HCT116 (cell line): ENCODE results near the gene BPIFB4. TPM values are rescaled to one million over a fixed set of nuclear protein-coding genes. Genes with fewer than 3 reads are reported as not detected.

Experiments
- ATAC-seq: fragments of 200-7000 bp; cut with Tn5 transposase; 2 replicates; pipeline ENCODE4 v1.9.1; 2020; ENCODE audit warnings: mild to moderate bottlenecking, moderate library complexity
- BruUV-seq: library from RNA; stranded (reverse); fragments of 400-500 nt; replicated peaks from 2 replicates; lab custom pipeline; 2021; lab: Mats Ljungman, UMichigan
- CTCF ChIA-PET: fragments of 300-600 bp; sonication (Branson Sonifier 250); formaldehyde crosslinking; loops from one replicate; lab custom pipeline; 2021; ENCODE audit warnings: antibody characterized with exemption; lab: Charles Lee
- POLR2A ChIA-PET: fragments of 300-600, 350-600 bp; sonication (Branson Sonifier 250); formaldehyde crosslinking; loops from one replicate; lab custom pipeline; 2021; ENCODE audit warnings: antibody characterized with exemption; lab: Charles Lee
- RAD21 ChIA-PET, 2 experiments: fragments of 300-600 bp; sonication (Branson Sonifier 250); formaldehyde crosslinking; loops; one replicate each; lab custom pipeline; 2023; ENCODE audit warnings: low total read pairs in 2 of 2; ENCODE audit not compliant: uncharacterized antibody in 2 of 2, unreplicated experiment in 2 of 2, low non-redundant PET in 1 of 2; lab: Charles Lee
- DNase-seq: peaks from one replicate; pipeline ENCODE4 v3.0.0-alpha.2; 2010; ENCODE audit warnings: low read depth, low spot score
- H2AFZ ChIP-seq: fragments of 200-600 bp; shearing (Covaris generic), sonication (generic); 2 replicates; pipeline ENCODE4 v1.6.1; 2017; ENCODE audit warnings: low read depth, mixed run types, mixed read lengths, antibody characterized with exemption, low read length; ENCODE audit not compliant: poor library complexity, severe bottlenecking
- H3K27ac ChIP-seq: 2 replicates; pipeline ENCODE4 v1.5.1; 2012; ENCODE audit warnings: low read depth, low read length
- H3K27me3 ChIP-seq: fragments of 200-600 bp; sonication (generic); 2 replicates; pipeline ENCODE4 v1.6.1; 2016; ENCODE audit warnings: mixed run types, low read length, mixed read lengths; ENCODE audit not compliant: insufficient read depth
- H3K36me3 ChIP-seq, 2 experiments: fragments of 200-500 bp in 1 of 2; fragments of 200-600 bp in 1 of 2; sonication (Bioruptor generic) in 1 of 2; sonication (generic) in 1 of 2; 2 replicates each; pipeline versions ENCODE4 v1.5.1 to v1.6.1; 2014 to 2016; ENCODE audit warnings: low read length in 2 of 2, inconsistent platforms in 1 of 2, mixed read lengths in 1 of 2, mixed run types in 1 of 2; ENCODE audit not compliant: insufficient read depth in 2 of 2, control insufficient read depth in 1 of 2
- H3K4me1 ChIP-seq, 2 experiments: fragments of 200-600 bp in 1 of 2; sonication (generic) in 1 of 2; 2 replicates each; pipeline versions ENCODE4 v1.5.1 to v1.6.1; 2012 to 2017; ENCODE audit warnings: low read length in 2 of 2, inconsistent platforms in 1 of 2, mild to moderate bottlenecking in 1 of 2, mixed read lengths in 1 of 2, mixed run types in 1 of 2, moderate library complexity in 1 of 2; ENCODE audit not compliant: insufficient read depth in 2 of 2, control insufficient read depth in 1 of 2
- H3K4me2 ChIP-seq: fragments of 200-600 bp; sonication (generic); 2 replicates; pipeline ENCODE4 v1.6.1; 2017; ENCODE audit warnings: mixed run types, low read length, mixed read lengths
- H3K4me3 ChIP-seq, 2 experiments: fragments of 200-600 bp in 1 of 2; sonication (generic) in 1 of 2; replicated peaks in 1 of 2; 2 replicates each; pipeline ENCODE4 v1.5.1; 2011 to 2016; ENCODE audit warnings: low read length in 2 of 2, control low read depth in 1 of 2, low read depth in 1 of 2, mild to moderate bottlenecking in 1 of 2, mixed read lengths in 1 of 2, mixed run types in 1 of 2
- H3K79me2 ChIP-seq: fragments of 200-600 bp; sonication (generic); 2 replicates; pipeline ENCODE4 v1.6.1; 2017; ENCODE audit warnings: mild to moderate bottlenecking, mixed run types, low read length, moderate library complexity, mixed read lengths; ENCODE audit not compliant: insufficient read depth
- H3K9ac ChIP-seq: fragments of 200-600 bp; sonication (generic); 2 replicates; pipeline ENCODE4 v1.6.1; 2016; ENCODE audit warnings: low read length, mixed read lengths
- H3K9me2 ChIP-seq: fragments of 200-600 bp; sonication (generic), shearing (Covaris generic); 2 replicates; pipeline ENCODE4 v1.6.1; 2017; ENCODE audit warnings: mixed run types, mild to moderate bottlenecking, moderate library complexity; ENCODE audit not compliant: insufficient read depth
- H3K9me3 ChIP-seq, 2 experiments: fragments of 200-500 bp in 1 of 2; fragments of 200-600 bp in 1 of 2; sonication (Bioruptor generic) in 1 of 2; sonication (generic) in 1 of 2; 2 replicates each; pipeline ENCODE4 v1.6.1; 2014 to 2017; ENCODE audit warnings: low read length in 2 of 2, mixed read lengths in 2 of 2, inconsistent platforms in 1 of 2, low read depth in 1 of 2, mild to moderate bottlenecking in 1 of 2, mixed run types in 1 of 2, moderate library complexity in 1 of 2; ENCODE audit not compliant: control insufficient read depth in 1 of 2, insufficient read depth in 1 of 2
- H4K20me1 ChIP-seq: fragments of 200-600 bp; sonication (generic), shearing (Covaris generic); 2 replicates; pipeline ENCODE4 v1.6.1; 2017; ENCODE audit warnings: mixed run types, mild to moderate bottlenecking, moderate library complexity; ENCODE audit not compliant: insufficient read depth
- CBX3 ChIP-seq: IDR thresholded peaks from 2 replicates; pipeline ENCODE4 v1.6.1; 2012; ENCODE audit warnings: low read depth
- CTCF ChIP-seq, 3 experiments: fragments of 200-600 bp in 1 of 3; sonication (generic) in 1 of 3; IDR thresholded peaks in 2 of 3; conservative IDR thresholded peaks in 1 of 3; 2 replicates each; pipeline ENCODE4 v1.5.1; 2012 to 2017; ENCODE audit warnings: low read depth in 2 of 3, low read length in 2 of 3, antibody characterized with exemption in 1 of 3, borderline replicate concordance in 1 of 3, control low read depth in 1 of 3, mild to moderate bottlenecking in 1 of 3, mixed read lengths in 1 of 3, mixed run types in 1 of 3, moderate library complexity in 1 of 3; ENCODE audit not compliant: insufficient read depth in 1 of 3
- ELF1 ChIP-seq: IDR thresholded peaks from 2 replicates; pipeline ENCODE4 v1.6.1; 2012; ENCODE audit warnings: low read depth, borderline replicate concordance
- EZH2 ChIP-seq: fragments of 200-600 bp; sonication (generic); IDR thresholded peaks from 2 replicates; pipeline ENCODE4 v1.6.1; 2017; ENCODE audit warnings: antibody characterized with exemption, mixed run types
- FOSL1 ChIP-seq: IDR thresholded peaks from 2 replicates; pipeline ENCODE4 v1.6.1; 2012; ENCODE audit warnings: low read depth
- POLR2A ChIP-seq: IDR thresholded peaks from 2 replicates; pipeline ENCODE4 v1.7.0; 2011; ENCODE audit warnings: borderline replicate concordance; ENCODE audit not compliant: insufficient read depth, insufficient read length; ENCODE audit errors: extremely low read depth
- POLR2AphosphoS5 ChIP-seq: IDR thresholded peaks from 2 replicates; pipeline ENCODE4 v1.6.1; 2011; ENCODE audit warnings: mild to moderate bottlenecking, low read depth, low read length, moderate library complexity
- SIN3A ChIP-seq: IDR thresholded peaks from 2 replicates; pipeline ENCODE4 v1.6.1; 2012; ENCODE audit warnings: low read depth
- SP1 ChIP-seq: IDR thresholded peaks from 2 replicates; pipeline ENCODE4 v1.6.1; 2012; ENCODE audit warnings: low read depth
- YY1 ChIP-seq: IDR thresholded peaks from 2 replicates; pipeline ENCODE4 v1.6.1; 2011; ENCODE audit warnings: low read length, low read depth, moderate library complexity, mild to moderate bottlenecking; ENCODE audit not compliant: insufficient replicate concordance; ENCODE audit errors: extremely low read depth
- ZNF274 ChIP-seq: fragments of 200-500 bp; sonication (Bioruptor generic); IDR thresholded peaks from 2 replicates; pipeline ENCODE4 v1.6.1; 2014; ENCODE audit warnings: mild to moderate bottlenecking, low read depth, low read length, inconsistent platforms
- intact Hi-C: fragments of 100-400 bp; cut with micrococcal nuclease; formaldehyde crosslinking; loops from 2 replicates; pipeline ENCODE4 v1.10.0; 2022
- total RNA-seq: library from RNA; stranded (reverse); gene quantifications from one replicate; pipeline ENCODE4 v1.2.1, GENCODE V29; 2021; ENCODE audit not compliant: unreplicated experiment

BPIFB4 gene
- total RNA-seq, 1 experiment from 2014 or later: not detected

- H3K9ac ChIP-seq: no peak overlapping the region
Observed at GRCh38 chr20:33071198-33071597, 8.2 kb upstream of the BPIFB4 start.

GRCh38 chr20:33072362-33072761, 7.1 kb upstream of the BPIFB4 start:
- DNase-seq (no peak), ATAC-seq (no peak)
- ChIA-PET POLR2A (no interaction called here), CTCF (no interaction called here), RAD21 (no interaction called here)
- no peak for TF ChIP-seq POLR2A
- TF ChIP-seq CTCF (IDR thresholded peaks at IDR 0.05 in 2 of 3, conservative IDR thresholded peaks at IDR 0.05 in 1 of 3; ENCODE audit: borderline replicate concordance in 1 of 3, insufficient read depth in 1 of 3, low read depth in 2 of 3, low read length in 2 of 3): no peak
- TF ChIP-seq POLR2AphosphoS5: no peak
- TF ChIP-seq SP1: no peak
- no peak for TF ChIP-seq CBX3
- no peak for TF ChIP-seq FOSL1
- no peak for TF ChIP-seq ZNF274
- no peak for TF ChIP-seq SIN3A
- H3K9me3 ChIP-seq: no peaks in the 10 kb centered on the region
- no peaks in the 10 kb centered on the region for H4K20me1 ChIP-seq
- no peaks in the 10 kb centered on the region for H3K36me3 ChIP-seq
- H3K27ac ChIP-seq: no peak overlapping the region
- peaks cover 8 to 14% of the 10 kb centered on the region in 2 experiments; a peak in 3 of 4 replicates for H3K4me1 ChIP-seq
- H2AFZ ChIP-seq: no peak overlapping the region
- intact Hi-C loops: no loop called here
- no peak overlapping the region for H3K4me3 ChIP-seq
- no peaks in the 10 kb centered on the region for H3K9me2 ChIP-seq
- no peaks in the 10 kb centered on the region for H3K27me3 ChIP-seq
- H3K9ac ChIP-seq: no peak overlapping the region
- BruUV-seq: no TSS peak
- no peaks in the 10 kb centered on the region for H3K79me2 ChIP-seq
- H3K4me2 ChIP-seq: no peak overlapping the region

More at GRCh38 chr20:33071198-33071597, 8.2 kb upstream of the BPIFB4 start:
- Histone ChIP-seq H3K4me1 (peaks cover 0 to 2% of the 10 kb centered on the region in 2 experiments; a peak in 1 of 4 replicates), H4K20me1 (no peaks in the 10 kb centered on the region), H3K27me3 (no peaks in the 10 kb centered on the region), H3K9me2 (no peaks in the 10 kb centered on the region), H3K9me3 (no peaks in the 10 kb centered on the region), H3K4me2 (no peak overlapping the region), H3K79me2 (no peaks in the 10 kb centered on the region), H3K27ac (no peak overlapping the region), H2AFZ (no peak overlapping the region), H3K36me3 (no peaks in the 10 kb centered on the region), H3K4me3 (no peak overlapping the region)
- intact Hi-C loops: no loop called here
- ATAC-seq (no peak), DNase-seq (no peak)
- RAD21 ChIA-PET: no interaction called here
- no TSS peak for BruUV-seq
- no peak for TF ChIP-seq ELF1
- TF ChIP-seq YY1: no peak
- TF ChIP-seq EZH2: no peak
- no peak for TF ChIP-seq FOSL1
- TF ChIP-seq CTCF (IDR thresholded peaks at IDR 0.05 in 2 of 3, conservative IDR thresholded peaks at IDR 0.05 in 1 of 3; ENCODE audit: borderline replicate concordance in 1 of 3, insufficient read depth in 1 of 3, low read depth in 2 of 3, low read length in 2 of 3): no peak
- POLR2A ChIA-PET: no interaction called here
- CTCF ChIA-PET: no interaction called here
